Astrocyte (in vitro differentiated cells and primary cell): Measurements from ENCODE around the gene TBX4.

Source experiments
- CTCF ChIP-seq: IDR thresholded peaks from 2 replicates; pipeline ENCODE4 v1.5.1; 2011; ENCODE audit warnings: low read depth, mild to moderate bottlenecking, inconsistent platforms, low read length, moderate library complexity; ENCODE audit not compliant: insufficient read depth
- EZH2 ChIP-seq: IDR thresholded peaks from 2 replicates; pipeline ENCODE4 v1.6.1; 2012; ENCODE audit warnings: mild to moderate bottlenecking, low read length, inconsistent platforms; ENCODE audit not compliant: insufficient read depth

GRCh38 chr17:61449707-61450640, 2.2 kb upstream of the TBX4 start:
- no peak for TF ChIP-seq CTCF
- TF ChIP-seq EZH2 = no peak
